ENCODE data around the gene DNM3.

- TF ChIP-seq, protein P1, sequence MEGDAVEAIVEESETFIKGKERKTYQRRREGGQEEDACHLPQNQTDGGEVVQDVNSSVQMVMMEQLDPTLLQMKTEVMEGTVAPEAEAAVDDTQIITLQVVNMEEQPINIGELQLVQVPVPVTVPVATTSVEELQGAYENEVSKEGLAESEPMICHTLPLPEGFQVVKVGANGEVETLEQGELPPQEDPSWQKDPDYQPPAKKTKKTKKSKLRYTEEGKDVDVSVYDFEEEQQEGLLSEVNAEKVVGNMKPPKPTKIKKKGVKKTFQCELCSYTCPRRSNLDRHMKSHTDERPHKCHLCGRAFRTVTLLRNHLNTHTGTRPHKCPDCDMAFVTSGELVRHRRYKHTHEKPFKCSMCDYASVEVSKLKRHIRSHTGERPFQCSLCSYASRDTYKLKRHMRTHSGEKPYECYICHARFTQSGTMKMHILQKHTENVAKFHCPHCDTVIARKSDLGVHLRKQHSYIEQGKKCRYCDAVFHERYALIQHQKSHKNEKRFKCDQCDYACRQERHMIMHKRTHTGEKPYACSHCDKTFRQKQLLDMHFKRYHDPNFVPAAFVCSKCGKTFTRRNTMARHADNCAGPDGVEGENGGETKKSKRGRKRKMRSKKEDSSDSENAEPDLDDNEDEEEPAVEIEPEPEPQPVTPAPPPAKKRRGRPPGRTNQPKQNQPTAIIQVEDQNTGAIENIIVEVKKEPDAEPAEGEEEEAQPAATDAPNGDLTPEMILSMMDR (IDR thresholded peaks at IDR 0.05; ENCODE audit: insufficient read depth, low read length, poor library complexity, severe bottlenecking) = no peak
- TF ChIP-seq EZH2phosphoT487 (conservative IDR thresholded peaks at IDR 0.05; ENCODE audit: low read length) = no peak
Measured at GRCh38 chr1:171814692-171815091, 26.6 kb upstream of the DNM3 start.
